B cell (primary cell): ENCODE data around the gene FBH1. TPM values are rescaled to one million over a fixed set of nuclear protein-coding genes. Genes with fewer than 3 reads are reported as not detected.

Source experiments
- ATAC-seq: fragments of 200-7000 bp; cut with Tn5 transposase; one replicate; pipeline ENCODE4 v1.10.0; 2021; ENCODE audit warnings: low read depth, mild to moderate bottlenecking, moderate number of reproducible peaks, moderate library complexity
- CTCF ChIA-PET: fragments of 350-600 bp; sonication (Branson Sonifier 250); formaldehyde crosslinking; loops from one replicate; lab custom pipeline; 2021; ENCODE audit warnings: antibody characterized with exemption, inconsistent platforms; lab: Charles Lee
- POLR2A ChIA-PET: fragments of 350-600 bp; sonication (Branson Sonifier 250); formaldehyde crosslinking; loops from one replicate; lab custom pipeline; 2021; ENCODE audit warnings: antibody characterized with exemption; lab: Charles Lee
- DNase-seq: peaks from one replicate; pipeline ENCODE4 v3.0.0; 2013
- H2AFZ ChIP-seq: 2 replicates; pipeline ENCODE4 v1.6.1; 2012; ENCODE audit warnings: mild to moderate bottlenecking, low read depth, low read length; ENCODE audit not compliant: insufficient read depth, poor library complexity, severe bottlenecking
- H3K27ac ChIP-seq, 2 donors: 1 replicate in 1 of 2; 2 replicates in 1 of 2; pipeline ENCODE4 v1.5.1; 2012 to 2013; ENCODE audit warnings: low read length in 2 of 2, mild to moderate bottlenecking in 2 of 2, moderate library complexity in 1 of 2
- H3K27me3 ChIP-seq, 4 experiments: fragments of 200-600 bp in 1 of 4; sonication (generic) in 1 of 4; replicated peaks in 1 of 4; 1 replicate in 2 of 4; 2 replicates in 2 of 4; pipeline versions ENCODE4 v1.6.1 to v1.7.0; 2013 to 2016; ENCODE audit warnings: low read length in 3 of 4, mild to moderate bottlenecking in 2 of 4, mixed read lengths in 1 of 4, moderate library complexity in 1 of 4; ENCODE audit not compliant: insufficient read depth in 4 of 4, control insufficient read depth in 3 of 4; ENCODE audit errors: control extremely low read depth in 1 of 4
- H3K36me3 ChIP-seq, 2 experiments: replicated peaks in 1 of 2; 1 replicate in 1 of 2; 2 replicates in 1 of 2; pipeline versions ENCODE4 v1.6.1 to v1.7.1; 2013; ENCODE audit warnings: low read length in 1 of 2; ENCODE audit not compliant: insufficient read depth in 2 of 2, control insufficient read depth in 1 of 2; ENCODE audit errors: control extremely low read depth in 1 of 2, extremely low read depth in 1 of 2
- H3K4me1 ChIP-seq, 2 donors: fragments of 200-600 bp in 1 of 2; sonication (generic) in 1 of 2; 1 replicate in 1 of 2; 2 replicates in 1 of 2; pipeline versions ENCODE4 v1.5.1 to v1.6.1; 2013 to 2017; ENCODE audit warnings: low read length in 2 of 2; ENCODE audit not compliant: control insufficient read depth in 2 of 2, insufficient read depth in 2 of 2
- H3K4me2 ChIP-seq: replicated peaks from 2 replicates; pipeline ENCODE3; 2012; ENCODE audit warnings: mild to moderate bottlenecking, low read depth, low read length; ENCODE audit not compliant: poor library complexity, severe bottlenecking
- H3K4me3 ChIP-seq, 5 experiments: fragments of 200-600 bp in 1 of 5; sonication (generic) in 1 of 5; 1 replicate in 3 of 5; 2 replicates in 2 of 5; pipeline versions ENCODE4 v1.5.1 to v1.7.0; 2011 to 2016; ENCODE audit warnings: low read length in 4 of 5, mild to moderate bottlenecking in 4 of 5, low read depth in 2 of 5, control low read depth in 1 of 5, moderate library complexity in 1 of 5; ENCODE audit not compliant: insufficient read depth in 1 of 5; ENCODE audit errors: control extremely low read depth in 1 of 5, extremely low read depth in 1 of 5
- H3K79me2 ChIP-seq: fragments of 200-600 bp; sonication (generic); one replicate; pipeline ENCODE4 v1.6.0; 2016; ENCODE audit warnings: low read length; ENCODE audit not compliant: control insufficient read depth, insufficient read depth
- H3K9ac ChIP-seq: fragments of 200-600 bp; sonication (generic); 2 replicates; pipeline ENCODE4 v1.6.1; 2017; ENCODE audit warnings: mild to moderate bottlenecking, low read length, moderate library complexity
- H3K9me3 ChIP-seq, 3 donors: one replicate each; pipeline versions ENCODE4 v1.6.1 to v1.7.1; 2013; ENCODE audit warnings: low read length in 2 of 3; ENCODE audit not compliant: control insufficient read depth in 2 of 3, insufficient read depth in 1 of 3; ENCODE audit errors: control extremely low read depth in 1 of 3
- H4K20me1 ChIP-seq: 2 replicates; pipeline ENCODE4 v1.6.0; 2012; ENCODE audit warnings: mild to moderate bottlenecking, low read length; ENCODE audit not compliant: insufficient read depth, control insufficient read depth, poor library complexity, severe bottlenecking
- H3K27ac Mint-ChIP-seq: one replicate; pipeline ENCODE4 v1.8.0; 2021; ENCODE audit warnings: mixed read lengths
- H3K27me3 Mint-ChIP-seq: one replicate; pipeline ENCODE4 v1.8.0; 2021; ENCODE audit warnings: mixed read lengths
- H3K4me1 Mint-ChIP-seq: one replicate; pipeline ENCODE4 v1.8.0; 2021; ENCODE audit warnings: mixed read lengths
- H3K4me3 Mint-ChIP-seq: one replicate; pipeline ENCODE4 v1.8.0; 2021; ENCODE audit warnings: mixed read lengths
- H3K9me3 Mint-ChIP-seq: one replicate; pipeline ENCODE4 v1.8.0; 2022; ENCODE audit warnings: mixed read lengths; ENCODE audit not compliant: insufficient read depth
- EZH2 ChIP-seq: IDR thresholded peaks from 2 replicates; pipeline ENCODE4 v1.6.1; 2012; ENCODE audit warnings: borderline replicate concordance, low read depth, mild to moderate bottlenecking, moderate library complexity, low read length; ENCODE audit not compliant: insufficient read depth, poor library complexity, severe bottlenecking
- WGBS: methylation state at CpG from one replicate; pipeline ENCODE4 v1.1.5; 2013; ENCODE audit warnings: missing lambda C conversion rate; ENCODE audit not compliant: insufficient coverage; 5-methylcytosine and 5-hydroxymethylcytosine counted together
- intact Hi-C: fragments of 100-400 bp; cut with micrococcal nuclease; formaldehyde crosslinking; loops from one replicate; pipeline ENCODE4 v1.10.0; 2022
- polyA plus RNA-seq: library from polyadenylated mRNA; depleted of rRNA; stranded (reverse); fragments of >200 nt; gene quantifications from 2 replicates; pipeline ENCODE4 v1.2.3, GENCODE V29; 2012
- total RNA-seq, 2 donors: library from RNA; stranded (reverse); fragments of 120-200 nt in 1 of 2; gene quantifications; 1 replicate in 1 of 2; 2 replicates in 1 of 2; pipeline versions ENCODE4 v1.2.3 to v1.2.4, GENCODE V29; 2013 to 2022
- TF ChIP-seq, protein P1 (sequence below): fragments of 200-600 bp; IDR thresholded peaks from one replicate; pipeline ENCODE4 v1.8.0; 2022; ENCODE audit warnings: antibody characterized with exemption, mild to moderate bottlenecking

The FBH1 gene
- total and polyA plus RNA-seq, 2 donors (not counting 1 experiment from before 2014, with no cell fraction given) = 86.4 to 129 TPM

DNA sequence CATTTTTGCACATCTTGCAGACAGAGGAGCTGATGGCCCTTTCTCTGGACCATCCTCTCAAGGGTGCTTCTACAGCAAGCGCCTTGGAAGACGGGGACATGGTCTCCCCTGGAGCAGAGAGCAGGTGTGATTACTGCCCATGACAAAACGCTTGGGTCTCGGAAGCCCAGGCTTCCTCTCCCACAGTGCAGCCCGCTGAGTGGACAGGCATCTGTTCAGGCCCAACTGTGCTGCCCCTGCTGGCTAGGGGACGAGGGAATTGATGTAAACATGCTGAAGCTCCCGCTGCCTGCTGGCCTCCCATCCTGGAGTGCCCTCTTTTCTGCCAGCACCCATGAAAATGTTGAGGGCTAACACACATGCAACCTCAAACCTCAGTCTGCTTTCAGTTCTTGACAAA is 73.0 kb downstream of the FBH1 start:
- intact Hi-C loops = no loop called here
- no peak overlapping the region for H3K27ac ChIP-seq
- no peaks in the 10 kb centered on the region for H3K27me3 ChIP-seq
- H3K9me3 Mint-ChIP-seq = no peaks in the 10 kb centered on the region
- H3K27ac Mint-ChIP-seq = no peak overlapping the region
- no peaks in the 10 kb centered on the region for H4K20me1 ChIP-seq
- peaks cover 0 to 16% of the 10 kb centered on the region in 2 experiments for H3K36me3 ChIP-seq
- TF ChIP-seq EZH2 = no peak
- TF ChIP-seq, protein P1, sequence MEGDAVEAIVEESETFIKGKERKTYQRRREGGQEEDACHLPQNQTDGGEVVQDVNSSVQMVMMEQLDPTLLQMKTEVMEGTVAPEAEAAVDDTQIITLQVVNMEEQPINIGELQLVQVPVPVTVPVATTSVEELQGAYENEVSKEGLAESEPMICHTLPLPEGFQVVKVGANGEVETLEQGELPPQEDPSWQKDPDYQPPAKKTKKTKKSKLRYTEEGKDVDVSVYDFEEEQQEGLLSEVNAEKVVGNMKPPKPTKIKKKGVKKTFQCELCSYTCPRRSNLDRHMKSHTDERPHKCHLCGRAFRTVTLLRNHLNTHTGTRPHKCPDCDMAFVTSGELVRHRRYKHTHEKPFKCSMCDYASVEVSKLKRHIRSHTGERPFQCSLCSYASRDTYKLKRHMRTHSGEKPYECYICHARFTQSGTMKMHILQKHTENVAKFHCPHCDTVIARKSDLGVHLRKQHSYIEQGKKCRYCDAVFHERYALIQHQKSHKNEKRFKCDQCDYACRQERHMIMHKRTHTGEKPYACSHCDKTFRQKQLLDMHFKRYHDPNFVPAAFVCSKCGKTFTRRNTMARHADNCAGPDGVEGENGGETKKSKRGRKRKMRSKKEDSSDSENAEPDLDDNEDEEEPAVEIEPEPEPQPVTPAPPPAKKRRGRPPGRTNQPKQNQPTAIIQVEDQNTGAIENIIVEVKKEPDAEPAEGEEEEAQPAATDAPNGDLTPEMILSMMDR = no peak
- H3K4me2 ChIP-seq = no peak overlapping the region
- 98% methylated on average over 7 of the region's 7 CpGs for WGBS
- no peak overlapping the region for H3K9ac ChIP-seq
- no peak overlapping the region for H3K4me3 Mint-ChIP-seq
- H3K4me1 Mint-ChIP-seq = no peaks in the 10 kb centered on the region
- H2AFZ ChIP-seq = no peak overlapping the region
- peaks cover 14% of the 10 kb centered on the region for H3K79me2 ChIP-seq
- H3K4me3 ChIP-seq = no peak overlapping the region
- no peaks in the 10 kb centered on the region for H3K9me3 ChIP-seq
- ATAC-seq (no peak), DNase-seq (no peak)
- POLR2A ChIA-PET = no interaction called here
- CTCF ChIA-PET = no interaction called here
- H3K4me1 ChIP-seq = no peaks in the 10 kb centered on the region
- no peaks in the 10 kb centered on the region for H3K27me3 Mint-ChIP-seq

DNA sequence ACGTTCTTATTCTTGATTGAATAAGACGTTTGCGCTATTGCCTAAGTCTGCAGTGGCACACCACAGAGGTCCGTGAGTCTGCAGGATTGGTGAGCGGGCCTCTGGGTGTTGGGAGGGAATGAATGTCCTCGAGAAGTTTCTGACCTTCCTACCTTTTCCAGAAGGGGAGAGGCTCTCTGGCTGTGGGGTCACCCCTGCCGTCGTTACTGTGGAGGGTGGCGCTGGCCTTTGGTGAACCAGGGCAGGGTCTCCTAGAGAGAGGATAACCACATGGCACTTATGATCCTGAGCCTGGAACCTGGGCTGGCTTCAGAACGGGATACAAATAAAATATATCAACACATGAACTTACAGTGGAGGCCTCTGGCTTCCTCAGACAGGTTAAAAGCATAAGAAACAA is 73.5 kb downstream of the FBH1 start:
- intact Hi-C loops = no loop called here
- no peak overlapping the region for H3K9ac ChIP-seq
- H4K20me1 ChIP-seq = no peaks in the 10 kb centered on the region
- no peak overlapping the region for H3K4me2 ChIP-seq
- Mint-ChIP-seq H3K27ac (no peak overlapping the region), H3K4me1 (no peaks in the 10 kb centered on the region), H3K27me3 (no peaks in the 10 kb centered on the region), H3K9me3 (no peaks in the 10 kb centered on the region), H3K4me3 (no peak overlapping the region)
- CTCF ChIA-PET = no interaction called here
- H3K27ac ChIP-seq = no peak overlapping the region
- WGBS = 96% methylated on average over 7 of the region's 10 CpGs
- ATAC-seq = no peak
- POLR2A ChIA-PET = no interaction called here
- DNase-seq = no peak
- H2AFZ ChIP-seq = no peak overlapping the region
- H3K4me3 ChIP-seq = no peak overlapping the region
- H3K27me3 ChIP-seq = no peaks in the 10 kb centered on the region
- no peaks in the 10 kb centered on the region for H3K9me3 ChIP-seq
- peaks cover 0 to 16% of the 10 kb centered on the region in 2 experiments for H3K36me3 ChIP-seq
- H3K4me1 ChIP-seq = no peaks in the 10 kb centered on the region
- peaks cover 20% of the 10 kb centered on the region for H3K79me2 ChIP-seq
- TF ChIP-seq EZH2 = no peak
- TF ChIP-seq, protein P1 = no peak
